SIG-M5 (cell line): ENCODE results near the gene ELMO1.

Source experiments
- DNase-seq: peaks from one replicate; lab custom pipeline; 2025; lab: John Stamatoyannopoulos, UW

Gene ELMO1

GRCh38 chr7:37467002-37467401, 18.3 kb upstream of the ELMO1 start:
- no peak for DNase-seq

- no peak for DNase-seq
Measured at GRCh38 chr7:37462138-37462537, 13.5 kb upstream of the ELMO1 start.

GRCh38 chr7:37455081-37455480, 6.4 kb upstream of the ELMO1 start:
- DNase-seq = no peak

- DNase-seq = no peak
Measured at GRCh38 chr7:37452346-37452745, 3.7 kb upstream of the ELMO1 start.

GRCh38 chr7:37450035-37450434, 1.4 kb upstream of the ELMO1 start:
- DNase-seq = no peak

- DNase-seq = no peak
Measured at GRCh38 chr7:37449621-37450020, 957 bp upstream of the ELMO1 start.

- no peak for DNase-seq
Measured at GRCh38 chr7:37448011-37448635, 541 bp downstream of the ELMO1 start.

GRCh38 chr7:37446371-37446770, 2.3 kb downstream of the ELMO1 start:
- no peak for DNase-seq

GRCh38 chr7:37445790-37446189, 2.9 kb downstream of the ELMO1 start:
- no peak for DNase-seq

- no peak for DNase-seq
Measured at GRCh38 chr7:37445064-37445723, 3.5 kb downstream of the ELMO1 start.

GRCh38 chr7:37443627-37444026, 5.0 kb downstream of the ELMO1 start:
- no peak for DNase-seq

- no peak for DNase-seq
Measured at GRCh38 chr7:37442268-37442667, 6.4 kb downstream of the ELMO1 start.

- DNase-seq = no peak
Measured at GRCh38 chr7:37441816-37442215, 6.8 kb downstream of the ELMO1 start.

GRCh38 chr7:37441386-37441760, 7.3 kb downstream of the ELMO1 start:
- DNase-seq = no peak

GRCh38 chr7:37440738-37441385, 7.8 kb downstream of the ELMO1 start:
- DNase-seq = no peak

- no peak for DNase-seq
Measured at GRCh38 chr7:37439653-37440026, 9.0 kb downstream of the ELMO1 start.

GRCh38 chr7:37438906-37439652, 9.6 kb downstream of the ELMO1 start:
- DNase-seq = no peak

- DNase-seq = no peak
Measured at GRCh38 chr7:37435156-37435855, 13.4 kb downstream of the ELMO1 start.

- no peak for DNase-seq
Measured at GRCh38 chr7:37434529-37434928, 14.1 kb downstream of the ELMO1 start.

- no peak for DNase-seq
Measured at GRCh38 chr7:37433166-37433565, 15.5 kb downstream of the ELMO1 start.

- no peak for DNase-seq
Measured at GRCh38 chr7:37432281-37432920, 16.3 kb downstream of the ELMO1 start.

- DNase-seq = no peak
Measured at GRCh38 chr7:37431413-37431812, 17.3 kb downstream of the ELMO1 start.
